Cardiac muscle cell (in vitro differentiated cells and primary cell): ENCODE measurements around the gene ATXN2. TPM values are rescaled to one million over a fixed set of nuclear protein-coding genes. Genes with fewer than 3 reads are reported as not detected.

Experiments
- DNase-seq, 2 donors: peaks; one replicate each; pipeline versions ENCODE4 v3.0.0 to v3.0.0-alpha.2; 2010 to 2017; ENCODE audit warnings: low read depth in 1 of 2, low spot score in 1 of 2
- H3K27ac ChIP-seq: fragments of 200-600 bp; sonication (generic); 2 replicates; pipeline ENCODE4 v1.5.1; 2016
- H3K27me3 ChIP-seq: fragments of 200-600 bp; sonication (generic); 2 replicates; pipeline ENCODE4 v1.6.0; 2016; ENCODE audit warnings: control low read depth
- H3K36me3 ChIP-seq: fragments of 200-600 bp; sonication (generic); 2 replicates; pipeline ENCODE4 v1.5.1; 2016; ENCODE audit warnings: control low read depth
- H3K4me1 ChIP-seq: fragments of 200-600 bp; sonication (generic); 2 replicates; pipeline ENCODE4 v1.8.1; 2017; ENCODE audit warnings: low read depth, mild to moderate bottlenecking, mixed run types
- H3K4me3 ChIP-seq: fragments of 200-600 bp; sonication (generic); 2 replicates; pipeline ENCODE4 v1.5.1; 2016; ENCODE audit warnings: mild to moderate bottlenecking
- H3K9me3 ChIP-seq: fragments of 200-600 bp; sonication (generic); 2 replicates; pipeline ENCODE4 v1.5.1; 2017; ENCODE audit warnings: low read depth, mild to moderate bottlenecking, control low read depth
- CTCF ChIP-seq: IDR thresholded peaks from 2 replicates; pipeline ENCODE4 v1.5.1; 2012; ENCODE audit warnings: low read depth, mild to moderate bottlenecking, low read length
- polyA plus RNA-seq: library from polyadenylated mRNA; unstranded; fragments of >200 nt; fragmentation: Nextera tagmentation; extraction: Ambion mirVana; gene quantifications from 2 replicates; pipeline ENCODE4 v1.2.1, GENCODE V29; 2016
- total RNA-seq: library from RNA; depleted of rRNA; stranded (reverse); fragments of >200 nt; gene quantifications from 2 replicates; pipeline ENCODE4 v1.2.3, GENCODE V29; 2016

ATXN2 gene
- total and polyA plus RNA-seq, 2 experiments from 2014 or later: 29.5 to 52.7 TPM

- Histone ChIP-seq H3K27ac (no peak overlapping the region), H3K9me3 (no peaks in the 10 kb centered on the region), H3K4me1 (peaks cover 22% of the 10 kb centered on the region), H3K27me3 (no peaks in the 10 kb centered on the region), H3K36me3 (no peaks in the 10 kb centered on the region), H3K4me3 (no peak overlapping the region)
- no peak for TF ChIP-seq CTCF
- DNase-seq: no peak
Measured at GRCh38 chr12:111408116-111408440, 191.0 kb downstream of the ATXN2 start.

- H3K4me1 ChIP-seq: peaks cover 17% of the 10 kb centered on the region
- no peak for TF ChIP-seq CTCF
- H3K27me3 ChIP-seq: no peaks in the 10 kb centered on the region
- no peak overlapping the region for H3K4me3 ChIP-seq
- H3K27ac ChIP-seq: no peak overlapping the region
- DNase-seq: no peak
- no peaks in the 10 kb centered on the region for H3K9me3 ChIP-seq
- no peaks in the 10 kb centered on the region for H3K36me3 ChIP-seq
Measured at GRCh38 chr12:111407377-111408115, 191.6 kb downstream of the ATXN2 start.

GRCh38 chr12:111406474-111407376, 192.4 kb downstream of the ATXN2 start:
- Histone ChIP-seq H3K9me3 (no peaks in the 10 kb centered on the region), H3K27ac (no peak overlapping the region), H3K36me3 (no peaks in the 10 kb centered on the region), H3K27me3 (no peaks in the 10 kb centered on the region), H3K4me3 (peak overlapping the region; percentile 62), H3K4me1 (peaks cover 9% of the 10 kb centered on the region)
- TF ChIP-seq CTCF: no peak
- peak in 1 of 2 donors; percentile 64 for DNase-seq

GRCh38 chr12:111405859-111406473, 193.1 kb downstream of the ATXN2 start, which contains the start of gene SH2B3:
Gene SH2B3 (plus strand): TSS chr12:111405923. CDS start chr12:111418146, 12,223 bp downstream.
- no peaks in the 10 kb centered on the region for H3K36me3 ChIP-seq
- H3K27ac ChIP-seq: no peak within 1 kb of the TSS
- H3K4me3 ChIP-seq: peak within 1 kb of the TSS; percentile 62
- TF ChIP-seq CTCF: no peak
- H3K9me3 ChIP-seq: no peaks in the 10 kb centered on the region
- DNase-seq: no peak
- H3K27me3 ChIP-seq: no peaks in the 10 kb centered on the region
- peaks cover 7% of the 10 kb centered on the region for H3K4me1 ChIP-seq

- DNase-seq: peak; percentile 93 to 97
- Histone ChIP-seq H3K36me3 (no peaks in the 10 kb centered on the region), H3K27me3 (no peaks in the 10 kb centered on the region), H3K4me3 (peak overlapping the region; percentile 62), H3K9me3 (no peaks in the 10 kb centered on the region), H3K4me1 (peaks cover 6% of the 10 kb centered on the region), H3K27ac (no peak overlapping the region)
- TF ChIP-seq CTCF: peak; percentile 44
Measured at GRCh38 chr12:111405149-111405858, 193.8 kb downstream of the ATXN2 start.
